Stimulated activated CD4-positive, alpha-beta T cell treated with anti-CD3 and anti-CD28 coated beads, Interleukin-4, amount 100 ng/mL, for 48 hours (primary cell): Measurements from ENCODE around the gene PTPN1.
"Not testable (repeated sequence)": the region's sequence is repeated elsewhere in the genome, so short reads cannot be mapped to it uniquely, and the experiment has no call there.

Experiments used
- DNase-seq, 2 donors: peaks; one replicate each; pipeline ENCODE4 v3.0.0-alpha.2; 2020; ENCODE audit warnings: low read depth in 2 of 2

Gene PTPN1

DNA sequence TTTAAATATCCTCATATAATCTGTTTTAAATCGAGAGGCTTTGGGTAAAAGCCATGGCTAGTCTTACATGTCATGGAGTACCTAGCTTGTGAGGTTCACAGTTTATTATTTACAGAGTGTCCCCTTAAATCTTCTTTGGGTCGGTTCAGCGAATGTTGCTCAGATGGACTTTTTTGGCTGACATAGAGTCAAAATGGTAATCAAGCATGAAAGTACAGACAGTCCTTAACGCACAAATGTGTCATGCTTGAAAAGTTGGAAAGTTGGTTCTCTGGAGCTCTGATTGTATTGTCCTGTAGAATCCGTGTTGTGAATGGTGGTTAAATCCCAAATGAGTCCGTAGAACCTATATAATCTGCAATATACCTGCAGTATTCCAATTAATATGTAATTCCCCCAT, 22.0 kb downstream of the PTPN1 start:
- DNase-seq = no peak

DNA sequence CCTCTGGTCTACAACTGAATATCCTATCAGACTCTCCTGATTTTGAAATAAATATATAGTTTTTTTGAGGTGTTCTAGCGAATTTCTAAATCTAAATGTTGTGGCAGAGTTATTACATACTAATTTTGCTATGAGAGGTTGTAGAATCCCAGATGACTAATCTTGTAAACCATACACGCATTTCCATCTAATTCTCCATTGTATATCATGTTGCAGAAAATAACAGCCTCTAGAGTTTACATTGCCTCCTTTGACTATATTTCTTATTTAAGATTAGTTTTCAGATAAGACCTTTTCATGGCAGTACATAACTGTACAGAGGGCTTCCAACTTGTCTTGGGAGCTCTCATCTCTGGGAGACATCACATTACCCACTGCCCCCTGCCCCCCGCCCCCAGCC, 22.9 kb downstream of the PTPN1 start:
- no peak for DNase-seq

DNA sequence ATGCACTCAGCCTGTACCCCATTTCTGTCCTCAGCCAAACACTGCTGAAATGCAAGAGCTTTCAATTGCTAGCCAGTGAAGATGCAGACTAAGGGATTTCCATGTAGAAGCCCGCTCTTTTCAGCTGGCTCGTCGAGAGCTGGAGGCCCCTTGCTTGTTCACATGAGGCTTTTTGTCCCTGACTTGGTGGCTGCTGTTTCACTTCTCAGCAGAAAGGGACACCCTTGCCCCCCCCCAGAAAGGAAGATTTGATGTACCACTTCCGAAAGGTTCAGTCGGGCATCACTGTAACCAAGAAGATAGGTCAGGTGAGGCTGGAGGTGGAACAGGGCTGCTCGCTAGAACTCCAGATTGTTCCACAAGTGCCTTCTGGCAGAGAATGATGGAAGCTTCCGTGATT, 23.3 kb downstream of the PTPN1 start:
- no peak for DNase-seq

DNA sequence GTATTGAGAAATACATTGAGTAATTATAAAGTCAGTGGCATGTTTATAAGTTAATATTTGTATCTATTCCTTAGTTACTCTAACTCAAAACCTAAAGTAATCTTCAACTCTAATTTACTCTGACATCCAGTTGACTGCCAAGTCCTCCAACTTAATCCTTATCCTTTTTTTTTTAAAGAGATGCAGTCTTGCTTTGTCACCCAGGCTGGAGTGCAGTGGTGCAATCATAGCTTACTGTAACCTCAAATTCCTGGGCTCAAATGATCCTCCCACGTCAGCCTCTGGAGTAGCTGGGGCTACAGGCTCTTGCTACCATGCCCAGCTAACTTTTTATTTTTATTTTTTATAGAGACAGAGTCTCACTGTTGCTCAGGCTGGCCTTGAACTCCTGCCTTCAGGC, 24.4 kb downstream of the PTPN1 start:
- no peak for DNase-seq

DNA sequence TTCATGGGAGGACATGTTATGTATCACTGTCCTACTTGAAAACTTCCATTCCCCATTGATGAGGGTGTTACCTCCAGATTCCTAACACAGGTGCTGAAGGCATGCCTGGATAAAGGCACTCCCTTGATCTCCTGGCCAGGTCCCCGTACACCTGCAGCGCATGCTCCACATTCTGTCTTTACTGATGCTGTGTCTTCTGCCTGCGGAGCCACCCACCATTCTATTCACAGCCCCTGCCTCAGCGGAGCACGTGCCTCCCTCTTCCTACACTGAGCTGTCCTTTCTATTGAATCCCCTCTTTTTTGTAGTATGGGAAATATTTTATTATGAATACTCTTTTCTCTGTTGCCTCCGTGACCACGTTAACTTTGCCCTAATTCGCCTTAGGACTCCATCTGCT, 25.0 kb downstream of the PTPN1 start:
- no peak for DNase-seq

DNA sequence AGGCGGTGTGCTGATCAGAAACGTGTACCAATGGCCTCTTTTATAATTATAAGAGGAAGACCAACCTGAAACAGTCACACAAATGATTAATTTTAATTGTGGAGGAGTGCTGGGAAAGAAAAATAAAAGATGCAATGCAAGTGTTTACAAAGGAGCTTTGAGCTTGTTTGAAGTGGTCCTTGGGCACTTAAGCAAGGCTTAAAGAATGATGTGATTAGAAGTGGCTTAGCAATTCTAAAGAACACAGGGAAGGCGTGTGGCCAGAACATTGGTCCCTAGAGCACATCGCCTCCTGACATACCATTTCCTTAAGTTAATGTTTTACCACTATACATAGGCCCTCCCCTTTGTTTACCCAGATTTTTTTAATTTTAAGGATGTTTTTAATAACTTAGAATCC, 26.1 kb downstream of the PTPN1 start:
- no peak for DNase-seq

DNA sequence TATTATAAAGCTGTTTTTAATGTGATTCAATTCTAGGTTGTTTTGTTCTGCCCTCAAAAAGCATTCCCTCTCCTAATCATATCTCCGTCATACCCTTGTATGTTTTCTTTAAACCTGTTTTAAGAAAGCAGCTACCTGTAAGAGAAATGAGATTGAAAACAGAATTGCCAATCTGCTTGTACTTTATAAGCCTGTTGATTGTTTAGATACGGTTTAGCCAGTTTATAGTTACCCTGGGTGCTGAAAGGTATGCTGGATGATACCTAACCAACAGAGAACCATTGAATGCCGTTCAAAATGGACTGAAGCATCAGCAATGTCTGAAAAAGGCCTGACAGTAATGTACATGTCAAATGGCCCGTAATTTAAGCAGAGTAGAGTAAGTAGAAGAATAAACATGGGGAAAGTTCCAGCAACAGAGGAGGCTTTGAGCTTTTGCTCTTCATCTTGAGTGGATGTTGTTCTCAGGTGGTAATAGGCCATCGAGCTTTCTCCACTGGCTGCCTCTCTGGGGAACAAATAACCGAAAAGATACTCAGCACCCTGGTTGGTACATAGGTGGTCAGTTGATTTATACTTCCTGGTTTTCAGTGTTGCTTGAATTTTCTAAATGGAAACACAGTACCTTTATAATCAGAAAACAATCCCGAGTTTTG, 27.5 kb downstream of the PTPN1 start:
- no peak for DNase-seq

DNA sequence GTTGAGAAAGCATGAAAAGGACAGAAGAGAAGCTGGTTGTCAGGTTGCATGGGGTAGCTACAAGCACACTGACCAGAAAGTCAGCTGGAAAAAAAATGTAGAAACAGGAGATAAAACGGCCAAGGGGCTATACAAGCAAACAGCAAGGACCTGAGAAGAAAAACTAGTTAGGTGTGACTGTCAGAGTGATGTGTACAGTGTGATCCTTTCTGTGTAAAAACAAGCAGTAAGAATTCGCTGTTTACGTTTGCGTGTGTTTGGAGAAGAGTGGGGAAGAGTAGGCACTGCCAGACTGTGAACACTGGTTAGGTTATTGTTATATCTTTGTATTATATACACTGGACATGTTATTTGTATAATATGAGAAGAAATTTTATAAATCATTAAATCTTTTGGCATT, 28.1 kb downstream of the PTPN1 start:
- DNase-seq = no peak

DNA sequence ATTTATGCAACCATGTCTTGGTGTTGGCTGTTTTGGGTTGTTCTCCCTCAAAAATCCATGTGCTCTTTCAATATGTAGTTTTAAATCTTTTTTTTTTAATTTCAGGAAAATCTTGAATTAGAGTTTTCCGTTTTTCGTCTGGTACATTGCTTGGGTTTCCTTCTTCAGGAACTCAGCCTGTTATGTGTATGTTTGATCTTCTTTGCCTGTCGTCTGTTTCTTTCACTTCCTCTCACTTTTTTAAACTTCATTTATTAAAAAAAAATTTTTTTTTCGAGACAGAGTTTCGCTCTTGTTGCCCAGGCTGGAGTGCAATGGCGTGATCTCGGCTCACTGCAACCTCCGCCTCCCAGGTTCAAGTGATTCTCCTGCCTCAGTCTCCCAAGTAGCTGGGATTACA, 29.6 kb downstream of the PTPN1 start:
- DNase-seq = not testable (repeated sequence)

DNA sequence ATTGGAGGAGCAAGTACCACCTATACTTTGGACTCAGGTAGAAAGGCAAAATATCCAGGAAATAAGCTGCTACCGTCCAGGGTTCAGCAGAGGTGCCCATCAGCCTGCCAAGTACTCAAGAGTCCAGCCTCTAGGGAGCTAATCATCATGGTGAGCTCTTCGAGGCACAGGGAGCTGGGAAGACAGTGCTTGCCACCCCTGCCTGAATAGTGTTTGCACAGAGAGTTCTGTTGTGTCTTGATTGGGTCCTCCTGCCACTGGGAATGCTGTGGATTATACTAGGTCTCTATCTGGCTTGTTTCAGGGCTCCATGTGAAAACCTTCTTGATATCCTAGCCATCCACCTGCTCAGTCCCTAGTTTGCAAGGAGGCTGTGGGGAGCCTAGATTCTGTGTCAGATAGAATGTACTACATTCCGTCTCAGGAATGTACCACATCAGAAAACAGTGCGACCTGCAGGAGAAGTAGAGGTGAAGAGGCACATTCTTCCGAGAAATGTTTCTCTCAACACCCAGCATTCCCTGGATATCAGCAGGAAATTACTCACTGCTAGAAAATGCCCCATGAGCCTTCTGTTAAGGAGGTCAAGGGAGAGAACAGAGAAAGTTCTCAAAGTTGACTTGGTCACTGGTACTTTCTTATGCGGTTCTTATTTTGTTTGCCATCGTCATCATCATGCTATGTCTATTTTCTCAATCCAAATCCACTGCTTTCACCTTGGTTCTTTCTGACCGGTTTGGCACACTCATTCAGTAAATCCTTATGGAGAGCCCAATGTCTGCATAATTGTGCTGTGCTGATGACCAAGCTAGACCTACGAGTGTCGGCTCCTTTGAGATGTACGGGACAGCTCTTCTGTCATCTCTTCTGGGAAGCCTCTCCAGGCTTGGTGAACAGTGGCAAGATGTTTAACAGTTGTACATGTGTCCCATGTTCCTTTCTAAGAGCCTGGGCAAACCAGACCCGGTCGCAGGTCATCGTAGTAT, 30.7 kb downstream of the PTPN1 start:
- no peak for DNase-seq

DNA sequence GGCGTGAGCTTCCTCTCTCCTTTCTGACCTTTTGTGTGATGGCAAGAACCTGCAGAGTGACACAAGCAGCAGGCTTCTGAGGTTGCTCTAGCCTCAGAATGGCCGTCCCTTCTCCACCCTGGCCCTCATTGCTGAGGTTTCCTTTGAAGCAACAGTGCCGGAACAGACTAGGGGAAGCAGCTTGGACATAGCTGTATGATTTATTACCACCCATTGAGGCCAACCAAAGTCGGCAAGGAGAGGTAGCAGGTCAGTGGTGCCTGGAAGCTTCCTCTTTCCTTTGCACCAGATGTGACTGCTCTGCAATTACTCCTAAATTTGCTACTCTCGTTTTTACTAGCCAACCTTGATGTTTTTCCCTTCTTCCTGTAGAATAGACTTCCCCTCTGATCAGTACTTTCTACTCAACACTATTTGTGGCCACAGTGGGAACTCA, 31.4 kb downstream of the PTPN1 start:
- no peak for DNase-seq

DNA sequence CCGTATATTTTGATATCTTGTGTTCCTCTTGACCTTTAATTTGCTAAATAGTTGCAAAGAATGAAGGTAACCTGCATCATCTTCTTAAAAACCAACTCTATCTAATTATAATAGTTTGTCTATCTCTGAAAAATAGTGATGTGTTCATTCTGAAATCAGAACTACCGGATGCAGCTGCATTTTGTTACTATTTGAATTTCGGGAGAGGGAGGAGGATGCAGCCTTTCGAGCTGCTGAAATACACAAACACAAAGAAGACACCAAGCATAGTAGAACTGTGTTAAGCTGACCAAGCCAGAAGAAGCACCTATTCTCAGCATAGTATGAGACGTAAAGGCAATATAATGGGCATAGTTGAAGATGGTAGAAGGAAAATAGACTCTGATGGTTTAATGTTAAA, 33.1 kb downstream of the PTPN1 start:
- DNase-seq = no peak

DNA sequence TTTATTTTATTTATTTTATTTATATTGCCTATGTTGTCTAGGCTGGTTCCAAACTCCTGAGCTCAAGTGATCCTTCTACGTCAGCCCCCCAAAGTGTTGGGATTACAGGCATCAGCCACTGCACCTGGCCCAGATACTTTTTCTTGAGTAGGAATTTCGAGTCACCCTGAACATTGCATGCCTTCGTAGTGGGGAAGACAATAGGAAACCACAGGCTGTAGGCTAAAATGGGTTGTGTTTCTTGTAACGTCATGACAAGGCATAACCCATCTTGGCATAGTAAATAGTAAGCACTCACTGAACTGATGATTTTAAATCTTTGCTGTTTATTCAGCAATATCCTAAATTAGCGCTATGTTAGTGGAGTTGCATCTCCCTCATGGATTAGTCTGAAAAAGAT, 34.9 kb downstream of the PTPN1 start:
- DNase-seq = no peak

DNA sequence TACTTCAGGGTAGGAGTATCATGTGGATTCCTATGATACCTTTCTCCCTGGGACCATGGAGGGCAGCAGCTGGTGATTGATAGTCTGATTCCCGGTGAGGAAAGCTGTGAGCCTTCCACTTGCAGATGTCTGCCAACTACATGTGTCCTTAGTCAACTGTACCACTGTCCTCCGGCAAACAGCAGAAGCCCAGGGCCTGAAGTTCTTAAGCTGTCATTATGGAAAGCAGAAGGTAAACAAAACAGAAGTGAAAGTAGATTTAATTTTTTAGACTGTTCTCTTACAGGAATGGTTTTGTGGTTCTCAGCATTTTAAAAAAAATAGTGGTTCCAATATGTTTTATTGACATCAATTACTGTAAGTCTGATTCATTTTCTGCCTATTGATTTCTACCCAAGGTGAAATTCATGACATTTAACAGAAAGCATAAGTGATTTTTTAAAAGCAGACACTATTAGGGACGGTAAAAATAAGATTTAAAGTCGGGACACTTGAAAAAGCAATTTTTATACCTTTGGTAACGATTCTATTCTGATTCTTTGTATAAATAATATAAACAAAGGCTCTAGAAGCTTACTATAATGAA, 36.6 kb downstream of the PTPN1 start:
- no peak for DNase-seq

DNA sequence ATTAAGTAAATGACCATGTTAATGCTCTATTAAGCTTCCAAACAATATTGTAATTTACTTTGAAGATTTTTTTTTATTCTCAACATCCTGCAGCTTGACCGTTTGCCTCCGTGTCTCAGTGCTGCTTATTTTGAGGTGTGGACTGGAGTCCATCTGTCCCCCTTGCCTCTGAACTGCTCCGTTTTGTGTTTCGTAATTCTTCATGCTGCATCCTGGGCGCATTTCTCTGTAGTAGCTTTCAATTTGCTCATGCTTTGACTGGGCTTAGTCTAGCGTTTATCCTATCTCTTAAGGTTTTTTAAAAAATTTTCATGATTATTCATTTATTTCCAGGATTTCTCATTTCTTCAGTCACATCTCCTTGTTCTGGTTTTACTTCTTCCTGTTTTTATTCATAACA, 37.8 kb downstream of the PTPN1 start:
- no peak for DNase-seq

DNA sequence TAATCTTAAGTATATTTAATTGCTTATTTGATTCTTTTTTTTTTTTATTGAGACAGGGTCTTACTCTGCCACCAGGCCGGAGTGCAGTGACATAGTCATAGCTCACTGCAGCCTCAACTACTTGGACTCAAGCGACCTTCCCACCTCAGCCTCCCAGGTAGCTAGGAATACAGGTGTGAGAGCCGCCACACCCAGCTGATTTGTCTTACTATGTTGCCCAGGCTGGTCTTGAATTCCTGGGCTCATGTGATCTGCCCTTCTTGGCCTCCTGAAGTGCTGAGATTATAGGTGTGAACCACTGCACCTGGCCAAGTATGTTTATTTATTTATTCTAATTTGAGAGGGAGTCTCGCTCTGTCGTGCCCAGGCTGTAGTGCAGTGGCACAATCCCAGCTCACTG, 38.2 kb downstream of the PTPN1 start:
- no peak for DNase-seq

DNA sequence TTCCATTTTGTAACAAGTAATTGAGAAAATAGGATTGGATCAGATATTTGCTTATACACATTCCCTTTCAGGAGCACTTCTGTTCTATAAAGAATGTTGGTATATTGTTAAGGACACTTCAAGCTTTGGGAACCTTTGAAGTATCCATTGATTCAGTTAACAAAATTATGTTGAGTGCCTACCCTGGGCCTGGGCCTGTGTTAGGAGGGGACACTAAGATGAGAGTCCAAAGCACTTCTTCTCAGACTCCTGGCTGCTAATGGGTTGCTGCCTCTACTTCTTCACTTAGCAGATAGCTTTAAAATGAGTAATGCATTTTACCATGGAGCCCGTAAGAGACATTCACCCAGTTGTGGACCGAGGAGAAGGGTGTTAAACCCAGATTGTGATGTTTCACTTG, 40.3 kb downstream of the PTPN1 start:
- no peak for DNase-seq

DNA sequence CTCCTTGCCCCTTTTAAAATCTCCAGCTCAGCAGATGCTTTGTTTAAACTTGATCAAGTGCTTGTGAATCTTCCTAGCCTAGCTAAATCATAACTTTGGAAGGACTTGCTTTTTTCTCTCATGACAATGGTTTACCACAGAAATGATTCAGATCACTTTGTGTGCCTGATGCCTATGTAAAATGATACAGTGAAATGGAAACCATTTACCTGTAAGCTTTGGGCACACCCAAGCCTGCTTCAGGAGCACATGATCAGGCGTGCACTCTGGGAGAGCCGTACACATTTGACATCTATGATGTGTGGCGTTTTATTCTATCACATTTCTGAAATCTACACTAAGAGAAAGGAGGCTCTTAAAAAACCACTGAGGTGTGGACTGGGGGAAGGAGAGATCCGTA, 41.1 kb downstream of the PTPN1 start:
- DNase-seq = no peak

DNA sequence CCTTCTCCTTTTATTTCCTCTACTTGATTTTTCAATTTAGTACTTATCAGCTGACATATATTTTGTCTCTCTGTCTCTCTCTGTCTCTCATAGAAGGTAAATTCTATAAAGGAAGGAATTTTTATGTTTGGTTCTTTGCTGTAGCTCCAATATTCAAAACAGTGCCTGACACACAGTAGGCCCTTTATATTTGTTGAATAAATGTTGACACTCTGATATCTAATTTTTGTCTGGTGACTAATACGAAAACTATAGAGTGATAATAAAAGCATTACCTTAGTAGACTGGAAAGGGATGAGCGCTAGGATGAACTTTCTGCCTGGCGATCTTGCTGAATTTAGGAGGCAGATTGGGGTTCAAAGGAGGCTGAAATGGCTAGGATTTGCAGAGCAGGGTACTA, 42.8 kb downstream of the PTPN1 start:
- DNase-seq = no peak

DNA sequence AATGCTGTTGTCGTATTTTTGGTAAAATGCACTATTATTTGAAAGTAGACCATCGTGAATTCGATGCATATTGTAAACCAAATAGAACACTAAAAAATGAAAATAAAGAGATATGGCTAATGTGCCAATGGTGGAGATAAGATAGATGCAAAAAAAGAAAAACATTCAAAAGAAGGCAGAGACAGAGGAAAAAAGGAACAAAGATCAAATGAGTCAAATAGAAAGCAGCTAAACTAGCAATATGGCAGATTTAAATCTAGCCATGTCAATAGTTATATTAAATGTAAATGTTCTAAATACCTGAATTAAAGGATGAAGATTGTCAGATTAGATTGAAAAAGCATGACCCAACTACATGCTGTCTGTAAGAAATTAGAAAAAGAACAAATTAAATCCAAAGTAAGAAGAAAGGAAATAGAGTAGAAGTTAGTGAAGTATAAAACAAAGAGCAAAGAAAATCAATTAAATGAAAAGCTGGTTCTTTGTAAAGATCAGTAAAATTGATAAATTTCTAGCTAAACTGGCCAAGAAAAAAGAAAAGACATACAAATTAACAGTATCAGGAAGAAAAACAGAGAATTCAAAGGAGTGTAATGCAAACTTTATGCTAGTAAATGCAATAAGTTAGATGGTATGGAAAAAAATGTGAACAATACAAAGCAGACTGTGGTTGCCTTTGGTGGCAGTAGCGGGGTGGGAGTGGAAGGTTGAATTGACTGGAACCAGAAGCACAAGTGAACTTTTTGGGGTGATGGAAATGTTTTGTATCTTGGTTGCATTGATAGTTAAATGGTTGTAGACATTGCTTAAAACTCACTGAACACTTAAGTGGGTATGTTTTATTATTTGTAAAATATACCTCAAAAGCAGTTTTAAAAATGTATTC, 44.8 kb downstream of the PTPN1 start:
- no peak for DNase-seq

DNA sequence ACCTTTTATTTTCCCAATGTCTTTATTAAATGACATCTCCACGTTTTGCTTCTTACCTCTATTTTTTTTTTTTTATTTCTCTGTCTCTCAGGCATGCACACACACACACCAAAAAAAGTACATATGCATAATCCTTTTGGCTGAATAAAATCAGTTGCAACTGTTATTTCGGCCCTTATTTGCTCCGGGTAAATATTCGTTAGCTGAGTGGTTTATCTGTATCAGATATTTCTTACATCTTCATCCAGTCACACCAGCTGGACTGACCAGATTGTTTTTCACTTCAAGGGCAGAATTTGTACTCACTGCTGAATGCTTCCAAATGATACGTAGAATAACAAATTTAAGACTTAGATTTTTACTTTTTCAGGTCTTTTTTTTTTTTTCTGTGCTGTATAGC, 45.5 kb downstream of the PTPN1 start:
- DNase-seq = no peak
